GM23338 (cell line): ENCODE measurements around the gene IL26.

Experiments
- CREB1 ChIP-seq: fragments of 250-450 bp; sonication (Bioruptor Pico); IDR thresholded peaks from 2 replicates; pipeline ENCODE4 v1.5.0; 2020; ENCODE audit warnings: low read depth, mild to moderate bottlenecking, moderate library complexity
- ETS1 ChIP-seq: IDR thresholded peaks from 2 replicates; pipeline ENCODE4 v1.6.1; 2016; ENCODE audit warnings: antibody characterized with exemption
- EZH2 ChIP-seq: fragments of 200-600 bp; sonication (generic); IDR thresholded peaks from one replicate; pipeline ENCODE4 v1.8.0; 2017; ENCODE audit warnings: antibody characterized with exemption, mild to moderate bottlenecking, low read depth; ENCODE audit not compliant: unreplicated experiment
- EZH2phosphoT487 ChIP-seq: fragments of 200-600 bp; sonication (generic); IDR thresholded peaks from one replicate; pipeline ENCODE4 v1.8.1; 2018; ENCODE audit warnings: antibody characterized with exemption; ENCODE audit not compliant: unreplicated experiment
- JUNB ChIP-seq: IDR thresholded peaks from one replicate; pipeline ENCODE4 v1.6.1; 2016; ENCODE audit warnings: antibody characterized with exemption; ENCODE audit not compliant: unreplicated experiment
- POLR2AphosphoS5 ChIP-seq: IDR thresholded peaks from 2 replicates; pipeline ENCODE4 v1.6.1; 2016; ENCODE audit warnings: antibody characterized with exemption, low read depth
- REST ChIP-seq: IDR thresholded peaks from one replicate; pipeline ENCODE4 v1.6.1; 2018; ENCODE audit warnings: antibody characterized with exemption; ENCODE audit not compliant: unreplicated experiment
- STAT1 ChIP-seq: IDR thresholded peaks from one replicate; pipeline ENCODE4 v1.6.1; 2016; ENCODE audit warnings: antibody characterized with exemption; ENCODE audit not compliant: unreplicated experiment
- ZNF114 ChIP-seq: fragments of 250-450 bp; sonication (Bioruptor Pico); IDR thresholded peaks from 2 replicates; pipeline ENCODE4 v1.5.0; 2020; ENCODE audit warnings: mild to moderate bottlenecking, moderate library complexity
- ZNF331 ChIP-seq: fragments of 250-450 bp; sonication (Bioruptor Pico); IDR thresholded peaks from 2 replicates; pipeline ENCODE4 v1.5.0; 2020; ENCODE audit warnings: low read depth, mild to moderate bottlenecking, moderate library complexity
- TF ChIP-seq, protein P1 (sequence below), 2 experiments: fragments of 200-600 bp in 1 of 2; sonication (generic) in 1 of 2; conservative IDR thresholded peaks; 2 replicates each; pipeline versions ENCODE4 v1.5.1 to v1.6.1; 2016 to 2017; ENCODE audit warnings: antibody characterized with exemption in 2 of 2, low read depth in 2 of 2, mild to moderate bottlenecking in 2 of 2, moderate library complexity in 1 of 2

DNA sequence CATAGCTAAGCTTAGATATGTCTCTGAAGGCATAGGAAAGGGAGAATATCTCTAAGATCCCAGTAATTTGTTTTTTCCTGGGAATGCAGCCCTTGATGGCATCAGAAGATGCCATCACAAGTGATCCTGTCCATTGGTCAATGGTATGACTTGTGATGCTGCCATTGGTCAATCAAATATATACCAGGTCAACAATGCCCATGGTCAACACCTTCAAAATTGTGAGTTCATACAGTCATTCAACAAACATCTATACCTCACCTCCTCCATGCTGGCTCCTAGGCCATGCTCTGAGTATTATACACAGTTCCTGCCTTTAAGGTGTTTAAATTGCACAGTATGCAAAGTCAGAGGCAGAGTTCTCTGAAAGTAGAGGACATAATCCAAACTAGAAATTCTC is 47.1 kb upstream of the IL26 start:
- TF ChIP-seq, protein P1, sequence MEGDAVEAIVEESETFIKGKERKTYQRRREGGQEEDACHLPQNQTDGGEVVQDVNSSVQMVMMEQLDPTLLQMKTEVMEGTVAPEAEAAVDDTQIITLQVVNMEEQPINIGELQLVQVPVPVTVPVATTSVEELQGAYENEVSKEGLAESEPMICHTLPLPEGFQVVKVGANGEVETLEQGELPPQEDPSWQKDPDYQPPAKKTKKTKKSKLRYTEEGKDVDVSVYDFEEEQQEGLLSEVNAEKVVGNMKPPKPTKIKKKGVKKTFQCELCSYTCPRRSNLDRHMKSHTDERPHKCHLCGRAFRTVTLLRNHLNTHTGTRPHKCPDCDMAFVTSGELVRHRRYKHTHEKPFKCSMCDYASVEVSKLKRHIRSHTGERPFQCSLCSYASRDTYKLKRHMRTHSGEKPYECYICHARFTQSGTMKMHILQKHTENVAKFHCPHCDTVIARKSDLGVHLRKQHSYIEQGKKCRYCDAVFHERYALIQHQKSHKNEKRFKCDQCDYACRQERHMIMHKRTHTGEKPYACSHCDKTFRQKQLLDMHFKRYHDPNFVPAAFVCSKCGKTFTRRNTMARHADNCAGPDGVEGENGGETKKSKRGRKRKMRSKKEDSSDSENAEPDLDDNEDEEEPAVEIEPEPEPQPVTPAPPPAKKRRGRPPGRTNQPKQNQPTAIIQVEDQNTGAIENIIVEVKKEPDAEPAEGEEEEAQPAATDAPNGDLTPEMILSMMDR (conservative IDR thresholded peaks at IDR 0.05; ENCODE audit: low read depth in 2 of 2): no peak
- TF ChIP-seq EZH2 (no peak), POLR2AphosphoS5 (no peak), ZNF331 (CRISPR knock-in tag) (no peak), REST (no peak), STAT1 (no peak), EZH2phosphoT487 (no peak), ETS1 (no peak), CREB1 (no peak), JUNB (no peak), ZNF114 (no peak)
